ENCODE data around the gene HAUS8.

DNA sequence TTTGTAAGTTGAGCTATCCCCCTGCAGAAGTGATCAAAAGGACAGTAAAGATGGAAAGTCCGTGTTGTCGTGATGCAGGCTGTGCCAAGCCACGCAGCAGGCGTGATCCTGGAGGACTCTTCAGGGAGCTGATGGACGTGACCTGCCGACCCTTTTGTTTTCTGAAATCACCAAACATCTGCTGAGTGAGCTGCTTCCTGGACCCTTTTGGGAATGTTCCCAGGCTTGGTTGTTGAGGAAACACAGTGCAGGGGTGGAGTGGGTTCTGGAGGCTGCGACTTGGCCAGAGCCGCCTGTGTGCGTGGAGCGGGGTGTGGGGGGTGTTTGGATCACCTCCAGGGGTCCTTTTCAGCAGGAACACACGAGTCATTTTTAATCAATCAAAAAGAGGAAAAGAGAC, 33.3 kb downstream of the HAUS8 start:
- no peak for TF ChIP-seq POLR2A (IDR thresholded peaks at IDR 0.05; ENCODE audit: low read length)
- no peak for TF ChIP-seq GATA1 (IDR thresholded peaks at IDR 0.05; ENCODE audit: low read depth, low read length)
